Effector CD8-positive, alpha-beta T cell (primary cell): ENCODE data around the gene ADRB1.

Experiments used
- DNase-seq: peaks from one replicate; lab custom pipeline; 2025; lab: John Stamatoyannopoulos, UW
- total RNA-seq, 4 experiments: gene quantifications; one replicate each; lab custom pipeline; 2026; lab: John Stamatoyannopoulos, UW

ADRB1 gene
- 0.18 to 4.4 (median 1.9) reads per million in 4 experiments for total RNA-seq

- peak; percentile 11 for DNase-seq
Observed at GRCh38 chr10:114043532-114044246, at the start of gene ADRB1. Gene ADRB1, plus strand, starts transcription at chr10:114043866. Its CDS starts 267 bp downstream, at chr10:114044133.

GRCh38 chr10:113995201-113995600 is 48.5 kb upstream of the ADRB1 start:
- no peak for DNase-seq

DNA sequence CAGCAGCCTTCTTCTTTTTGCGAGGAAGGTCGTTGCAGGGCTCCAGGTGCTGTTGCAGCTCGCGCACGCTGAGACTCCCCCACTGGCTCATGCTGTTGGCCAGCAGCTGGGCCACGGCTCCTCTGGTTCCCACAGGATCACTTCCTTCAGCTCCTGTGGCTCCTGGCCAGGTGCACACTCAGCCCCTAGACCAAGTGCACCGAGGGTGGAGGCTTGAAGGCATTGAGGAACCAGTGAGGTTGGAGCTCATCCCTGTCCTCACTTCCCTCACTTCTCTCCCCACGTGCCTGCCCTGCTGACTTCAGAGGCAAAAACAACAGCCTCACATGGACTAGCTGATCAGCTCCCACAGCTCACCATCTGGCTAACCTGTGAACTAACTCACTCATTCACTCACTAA is 46.2 kb upstream of the ADRB1 start:
- no peak for DNase-seq

GRCh38 chr10:113999531-113999930 is 44.1 kb upstream of the ADRB1 start:
- DNase-seq: no peak

GRCh38 chr10:114000457-114001010 is 43.1 kb upstream of the ADRB1 start:
- no peak for DNase-seq

GRCh38 chr10:114002422-114002821 is 41.2 kb upstream of the ADRB1 start:
- no peak for DNase-seq

DNA sequence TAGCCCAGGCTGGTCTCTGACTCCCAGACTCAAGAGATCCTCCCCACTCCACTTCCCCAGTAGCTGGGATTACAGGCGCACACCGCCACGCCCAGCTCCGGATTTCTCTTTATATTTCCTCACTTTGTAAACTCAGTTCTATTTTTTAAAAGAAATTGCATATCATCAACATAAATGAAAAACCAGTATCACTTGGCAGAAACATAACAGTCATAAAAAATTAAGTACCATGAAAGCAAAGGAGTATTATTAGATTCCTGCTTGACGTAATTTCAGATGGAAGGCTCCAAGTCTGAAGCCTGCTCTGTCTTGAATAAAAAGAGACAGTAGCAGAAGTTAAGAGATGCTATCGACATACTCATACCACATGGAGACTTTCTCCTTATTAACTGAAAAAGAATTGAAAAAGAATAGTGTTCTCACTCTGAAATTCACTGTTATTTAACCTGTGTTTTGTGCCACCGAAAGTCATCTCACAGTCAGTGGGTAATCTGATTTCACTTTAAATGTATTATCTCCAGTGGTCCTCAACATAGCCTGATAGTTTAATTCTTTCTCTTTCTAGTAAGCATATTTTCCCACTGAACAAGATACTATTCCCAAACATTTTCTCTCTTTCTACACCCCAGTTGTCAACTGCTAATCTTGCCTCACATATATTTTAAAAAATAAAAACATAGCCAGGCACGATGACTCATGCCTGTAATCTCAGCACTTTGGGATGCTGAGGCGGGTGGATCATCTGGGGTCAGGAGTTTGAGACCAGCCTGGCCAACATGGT is 40.3 kb upstream of the ADRB1 start:
- DNase-seq: no peak

DNA sequence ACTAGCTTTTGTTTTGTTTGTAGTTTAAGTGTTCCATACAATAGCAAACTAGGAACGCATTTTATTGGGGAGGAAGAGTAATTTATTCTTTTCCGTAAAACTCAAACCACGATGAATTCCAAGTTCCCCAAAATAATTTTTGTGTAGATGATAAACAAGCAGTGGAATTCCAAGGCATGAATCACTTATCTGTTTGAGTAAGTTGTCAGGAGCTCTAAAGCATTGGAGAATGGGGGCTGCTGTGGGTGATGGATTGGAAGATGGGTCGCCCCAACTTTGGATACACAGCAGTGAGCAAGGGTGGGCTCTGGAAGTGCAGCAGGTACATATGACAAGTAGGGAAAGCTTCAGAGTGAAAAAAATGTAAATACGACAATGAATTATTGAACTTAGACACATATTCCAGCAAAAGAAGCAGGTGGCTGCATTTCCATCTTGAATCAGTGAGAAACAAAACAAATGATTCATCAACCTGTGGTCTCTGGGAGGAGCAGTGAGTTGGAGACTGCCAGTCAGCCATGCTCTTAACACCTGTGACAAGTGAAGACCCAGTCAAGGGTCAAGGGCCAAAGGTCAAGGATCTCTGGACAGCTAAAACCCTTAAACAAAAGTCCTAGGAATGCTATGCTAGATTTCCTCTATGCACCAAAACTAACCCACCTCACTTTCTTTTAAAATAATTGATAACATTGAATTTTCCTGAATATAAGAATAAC is 34.2 kb upstream of the ADRB1 start:
- no peak for DNase-seq

DNA sequence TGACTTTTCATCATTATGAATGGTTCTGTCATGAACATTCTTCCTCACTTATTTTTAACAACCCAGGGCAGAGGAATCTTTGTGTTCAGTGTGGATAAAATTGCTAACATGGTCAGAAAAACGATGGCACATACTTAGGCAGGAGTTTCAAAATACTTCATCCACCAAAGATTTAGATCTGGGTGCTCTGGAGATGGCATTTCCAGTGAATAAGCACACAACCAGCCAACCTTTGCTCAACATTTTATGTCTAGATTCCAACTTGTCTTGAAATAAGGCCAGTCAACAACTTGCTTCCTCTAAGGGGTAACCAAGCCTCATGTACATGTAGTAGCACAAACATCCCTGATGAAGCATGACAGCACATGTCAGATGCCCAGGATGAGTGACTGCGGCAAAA is 33.4 kb upstream of the ADRB1 start:
- DNase-seq: no peak

DNA sequence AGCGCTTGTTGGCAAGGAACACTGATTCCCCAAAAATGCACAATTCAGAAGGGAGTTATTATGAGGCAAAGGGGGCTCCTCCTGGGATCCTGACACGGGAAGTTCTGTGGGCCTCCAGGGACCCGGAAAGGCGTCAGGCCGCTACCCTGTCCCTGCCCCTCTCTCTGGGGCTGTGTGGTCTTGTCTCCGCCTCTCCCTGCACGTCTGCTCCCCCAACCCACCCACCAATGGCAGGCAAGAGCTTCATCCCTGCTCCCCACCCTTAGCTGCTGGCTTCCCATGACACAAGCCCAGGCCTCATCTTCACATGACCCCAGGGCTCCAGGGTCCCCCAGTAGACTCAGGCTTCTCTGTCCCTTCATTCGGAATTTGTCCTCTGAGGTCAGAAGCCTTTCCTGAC is 31.0 kb upstream of the ADRB1 start:
- no peak for DNase-seq

DNA sequence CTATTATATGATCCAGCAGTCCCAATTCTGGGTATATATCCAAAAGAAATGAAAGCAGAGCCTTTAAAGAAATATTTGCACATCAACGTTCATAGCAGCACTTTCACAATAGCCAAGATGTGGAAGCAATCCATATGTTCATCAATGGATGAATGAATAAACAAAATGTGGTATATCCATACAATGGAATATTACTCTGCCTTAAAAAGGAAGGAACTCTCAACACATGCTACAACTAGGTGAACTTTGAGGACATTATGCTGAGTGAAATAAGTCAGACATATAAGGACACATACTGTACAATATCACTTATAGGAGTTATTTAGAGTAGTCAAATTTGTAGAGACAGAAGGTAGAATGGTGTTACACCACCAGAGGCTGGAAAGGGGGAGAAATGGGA is 28.0 kb upstream of the ADRB1 start:
- DNase-seq: no peak

DNA sequence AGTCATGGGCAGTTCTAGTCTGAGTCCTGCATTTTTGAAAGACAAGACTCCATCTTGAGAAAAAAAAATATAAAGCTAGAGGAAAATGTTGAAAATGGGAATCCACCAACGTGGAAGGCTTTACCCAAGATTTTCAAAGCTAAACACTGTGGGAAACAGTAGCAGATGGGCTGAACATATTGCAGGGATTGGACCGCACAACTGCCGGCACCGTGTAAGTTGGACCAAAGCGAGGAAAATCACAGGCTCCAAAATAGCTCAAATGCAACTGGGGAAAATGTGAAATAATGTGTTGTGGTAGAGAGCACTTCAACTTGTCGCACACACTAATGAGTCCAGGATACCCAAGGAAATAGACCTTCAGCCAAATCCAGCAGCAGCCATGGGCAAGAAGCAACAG is 26.4 kb upstream of the ADRB1 start:
- no peak for DNase-seq

DNA sequence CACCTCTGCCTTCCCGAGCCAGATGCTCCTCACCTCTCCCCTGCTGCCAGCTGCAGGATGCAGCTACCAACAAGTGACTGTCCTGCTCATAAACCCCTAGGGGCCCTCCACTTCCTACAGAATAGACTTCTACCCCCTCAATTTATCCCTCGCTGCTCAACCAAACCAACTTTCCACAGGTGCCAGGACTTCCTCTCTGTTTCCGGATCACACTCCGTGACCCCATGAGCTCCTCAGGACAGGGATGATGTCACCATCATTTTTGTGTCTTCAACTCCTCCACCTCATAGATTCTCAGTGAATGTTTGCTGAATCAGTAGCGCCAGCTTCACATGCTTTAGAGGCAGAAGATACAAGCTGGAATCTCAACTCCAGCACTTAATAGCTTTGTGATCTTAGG is 25.8 kb upstream of the ADRB1 start:
- no peak for DNase-seq

- no peak for DNase-seq
Observed at GRCh38 chr10:114019226-114019625, 24.4 kb upstream of the ADRB1 start.

DNA sequence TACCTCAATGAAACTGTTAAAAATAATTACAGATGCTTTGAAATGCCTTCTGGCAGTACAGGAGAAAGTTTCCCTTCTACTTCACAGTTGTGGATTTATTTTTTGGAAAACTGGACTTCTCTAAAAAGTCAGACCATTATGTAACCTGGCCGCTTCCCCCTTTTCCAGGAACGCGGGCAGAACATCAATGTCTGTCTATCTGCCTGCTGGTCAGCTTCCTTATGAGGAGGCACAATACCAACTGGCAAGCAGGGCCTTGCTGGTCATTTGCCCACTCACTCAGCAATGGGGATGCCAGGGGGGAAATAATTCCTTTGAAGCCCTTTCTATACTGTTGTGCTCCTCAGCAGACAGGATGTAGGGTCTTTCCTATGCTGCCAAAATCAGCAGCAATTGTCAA is 22.5 kb upstream of the ADRB1 start:
- no peak for DNase-seq

- DNase-seq: no peak
Observed at GRCh38 chr10:114021717-114022680, 21.7 kb upstream of the ADRB1 start.

DNA sequence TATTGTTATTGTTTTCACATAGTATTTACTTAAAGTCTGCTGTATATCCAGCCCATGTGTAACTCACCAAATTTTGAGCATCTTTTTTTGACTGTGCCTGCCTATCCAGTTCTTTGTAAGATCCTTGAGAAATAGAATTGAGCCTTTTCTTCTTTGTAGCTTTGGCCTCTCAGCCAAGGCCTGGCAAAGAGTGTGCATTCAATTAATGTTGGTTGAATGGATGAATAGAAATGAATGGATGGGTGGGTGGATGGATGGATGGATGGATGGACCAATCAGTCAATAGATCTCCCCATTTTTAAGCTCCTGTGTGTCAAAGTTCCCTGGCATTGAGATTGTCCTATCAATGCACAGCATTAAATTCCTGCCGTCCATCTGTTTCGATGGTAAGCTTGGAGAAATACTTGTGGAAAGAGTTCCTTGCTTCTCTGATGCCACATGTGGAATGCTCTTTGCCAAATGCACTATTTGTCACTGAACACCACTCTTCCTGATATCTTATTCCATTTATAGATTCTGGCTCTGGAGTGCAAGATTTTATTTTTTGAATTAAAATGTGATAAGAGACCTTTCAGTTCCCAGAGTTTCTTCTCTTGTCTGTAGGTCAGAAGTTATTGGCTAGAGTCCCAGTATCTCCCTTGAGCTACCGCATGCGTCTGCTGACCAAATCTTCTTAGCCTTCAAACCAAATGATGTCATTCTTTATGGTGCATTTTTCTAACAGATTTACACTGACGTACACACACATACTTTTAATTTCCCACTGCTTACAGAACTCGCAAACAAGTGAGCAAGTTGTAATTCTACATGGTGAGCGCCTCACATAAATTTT is 20.7 kb upstream of the ADRB1 start:
- DNase-seq: no peak

GRCh38 chr10:114024876-114025610 is 18.6 kb upstream of the ADRB1 start:
- no peak for DNase-seq

DNA sequence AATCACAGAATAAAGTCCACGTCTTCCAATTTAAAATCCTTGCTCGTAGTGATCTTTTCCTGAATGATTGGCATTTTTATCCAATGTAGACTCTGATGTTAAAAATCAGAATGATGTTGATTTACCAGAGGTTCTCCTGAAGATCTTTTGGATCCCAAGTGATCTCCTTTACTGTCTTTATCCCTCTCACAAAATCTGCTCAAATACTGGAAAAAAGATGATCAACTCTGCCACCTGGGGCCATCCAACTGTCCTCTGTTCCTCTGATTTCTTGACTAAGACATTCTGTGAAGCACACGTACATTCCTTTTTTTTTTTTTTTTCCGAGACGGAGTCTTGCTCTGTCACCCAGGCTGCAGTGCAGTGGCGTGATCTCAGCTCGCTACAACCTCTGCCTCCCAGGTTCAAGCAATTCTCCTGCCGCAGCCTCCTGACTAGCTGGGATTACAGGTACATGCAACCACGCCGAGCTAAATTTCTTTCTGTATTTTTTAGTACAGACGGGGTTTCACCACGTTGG is 18.0 kb upstream of the ADRB1 start:
- no peak for DNase-seq
